Measurements from ENCODE around the gene DPM1. TPM values are rescaled to one million over a fixed set of nuclear protein-coding genes. Genes with fewer than 3 reads are reported as not detected.

The DPM1 gene
- polyA plus RNA-seq, 1 donor: 53.0 TPM

- WGBS (ENCODE audit: insufficient coverage, low lambda C conversion rate): no CpG with 5 or more reads among the region's 10 CpGs
- Histone ChIP-seq H3K27ac (ENCODE audit: low read length) (peak overlapping the region; percentile 68), H3K36me3 (ENCODE audit: control insufficient read depth, insufficient read depth, low read length) (no peaks in the 10 kb centered on the region), H3K4me3 (ENCODE audit: low read length) (no peak overlapping the region), H3K4me1 (ENCODE audit: control insufficient read depth, insufficient read depth, low read length) (peaks cover 17% of the 10 kb centered on the region), H3K9me3 (ENCODE audit: control insufficient read depth, low read depth, low read length) (no peaks in the 10 kb centered on the region), H3K27me3 (ENCODE audit: control insufficient read depth, insufficient read depth, low read length) (peaks cover 2% of the 10 kb centered on the region)
- peak; percentile 42 to 60 for DNase-seq
These were observed 38.9 kb upstream of the DPM1 start for GRCh38 chr20:50996901-50997865.

GRCh38 chr20:50995506-50995905 lies 37.2 kb upstream of the DPM1 start:
- Histone ChIP-seq H3K4me3 (ENCODE audit: low read length) (no peak overlapping the region), H3K27me3 (ENCODE audit: control insufficient read depth, insufficient read depth, low read length) (no peaks in the 10 kb centered on the region), H3K27ac (ENCODE audit: low read length) (no peak overlapping the region), H3K4me1 (ENCODE audit: control insufficient read depth, insufficient read depth, low read length) (peaks cover 17% of the 10 kb centered on the region), H3K36me3 (ENCODE audit: control insufficient read depth, insufficient read depth, low read length) (no peaks in the 10 kb centered on the region), H3K9me3 (ENCODE audit: control insufficient read depth, low read depth, low read length) (no peaks in the 10 kb centered on the region)
- no CpG with 5 or more reads among the region's 5 CpGs for WGBS (ENCODE audit: insufficient coverage, low lambda C conversion rate)
- no peak for DNase-seq

GRCh38 chr20:50993876-50994275 lies 35.5 kb upstream of the DPM1 start:
- WGBS (ENCODE audit: insufficient coverage, low lambda C conversion rate): 100% methylated on average over 3 of the region's 9 CpGs

GRCh38 chr20:50992733-50993457 lies 34.6 kb upstream of the DPM1 start:
- Histone ChIP-seq H3K9me3 (ENCODE audit: control insufficient read depth, low read depth, low read length) (no peaks in the 10 kb centered on the region), H3K4me3 (ENCODE audit: low read length) (no peak overlapping the region), H3K27me3 (ENCODE audit: control insufficient read depth, insufficient read depth, low read length) (no peaks in the 10 kb centered on the region), H3K36me3 (ENCODE audit: control insufficient read depth, insufficient read depth, low read length) (no peaks in the 10 kb centered on the region), H3K27ac (ENCODE audit: low read length) (peak overlapping the region; percentile 11), H3K4me1 (ENCODE audit: control insufficient read depth, insufficient read depth, low read length) (peaks cover 17% of the 10 kb centered on the region)
- DNase-seq: peak; percentile 87 to 91
- no CpG with 5 or more reads among the region's 13 CpGs for WGBS (ENCODE audit: insufficient coverage, low lambda C conversion rate)

More at GRCh38 chr20:50993876-50994275, 35.5 kb upstream of the DPM1 start:
- no peak for DNase-seq
- no peaks in the 10 kb centered on the region for H3K36me3 ChIP-seq (ENCODE audit: control insufficient read depth, insufficient read depth, low read length)
- H3K27ac ChIP-seq (ENCODE audit: low read length): no peak overlapping the region
- no peaks in the 10 kb centered on the region for H3K9me3 ChIP-seq (ENCODE audit: control insufficient read depth, low read depth, low read length)
- no peaks in the 10 kb centered on the region for H3K27me3 ChIP-seq (ENCODE audit: control insufficient read depth, insufficient read depth, low read length)
- no peak overlapping the region for H3K4me3 ChIP-seq (ENCODE audit: low read length)
- peaks cover 17% of the 10 kb centered on the region for H3K4me1 ChIP-seq (ENCODE audit: control insufficient read depth, insufficient read depth, low read length)

- Histone ChIP-seq H3K4me1 (ENCODE audit: control insufficient read depth, insufficient read depth, low read length) (peaks cover 13% of the 10 kb centered on the region), H3K27me3 (ENCODE audit: control insufficient read depth, insufficient read depth, low read length) (no peaks in the 10 kb centered on the region), H3K36me3 (ENCODE audit: control insufficient read depth, insufficient read depth, low read length) (no peaks in the 10 kb centered on the region), H3K4me3 (ENCODE audit: low read length) (no peak overlapping the region), H3K27ac (ENCODE audit: low read length) (no peak overlapping the region), H3K9me3 (ENCODE audit: control insufficient read depth, low read depth, low read length) (no peaks in the 10 kb centered on the region)
- WGBS (ENCODE audit: insufficient coverage, low lambda C conversion rate): 25% methylated on average over 1 of the region's 4 CpGs
- no peak for DNase-seq
These were observed 34.0 kb upstream of the DPM1 start for GRCh38 chr20:50992336-50992732.

GRCh38 chr20:50991076-50991475 lies 32.7 kb upstream of the DPM1 start:
- Histone ChIP-seq H3K4me1 (ENCODE audit: control insufficient read depth, insufficient read depth, low read length) (peaks cover 3% of the 10 kb centered on the region), H3K9me3 (ENCODE audit: control insufficient read depth, low read depth, low read length) (no peaks in the 10 kb centered on the region), H3K27me3 (ENCODE audit: control insufficient read depth, insufficient read depth, low read length) (no peaks in the 10 kb centered on the region), H3K36me3 (ENCODE audit: control insufficient read depth, insufficient read depth, low read length) (no peaks in the 10 kb centered on the region), H3K4me3 (ENCODE audit: low read length) (no peak overlapping the region), H3K27ac (ENCODE audit: low read length) (no peak overlapping the region)
- WGBS (ENCODE audit: insufficient coverage, low lambda C conversion rate): no CpG with 5 or more reads among the region's 3 CpGs
- no peak for DNase-seq

- H3K4me3 ChIP-seq (ENCODE audit: low read length): no peak overlapping the region
- no CpG with 5 or more reads among the region's 13 CpGs for WGBS (ENCODE audit: insufficient coverage, low lambda C conversion rate)
These were observed 29.3 kb upstream of the DPM1 start for GRCh38 chr20:50987493-50988210.

DNA sequence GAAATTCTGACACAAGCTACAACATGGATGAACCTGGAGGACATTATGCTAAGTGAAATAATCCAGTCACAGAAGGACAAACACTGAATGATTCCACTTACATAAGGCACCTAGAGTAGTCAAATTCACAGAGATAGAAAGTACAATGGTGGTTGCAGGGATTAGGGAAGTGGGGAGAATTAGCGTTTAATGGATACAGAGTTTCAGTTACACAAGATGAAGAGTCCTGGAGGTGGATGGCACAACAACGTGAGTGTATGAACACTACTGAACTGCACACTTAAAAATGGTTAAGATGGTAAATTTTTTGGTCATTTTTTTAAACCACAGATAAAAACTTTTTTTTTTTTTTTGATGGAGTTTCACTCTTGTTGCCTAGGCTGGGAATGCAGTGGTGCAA lies 25.0 kb upstream of the DPM1 start:
- peaks cover 5% of the 10 kb centered on the region for H3K27me3 ChIP-seq (ENCODE audit: control insufficient read depth, insufficient read depth, low read length)
- no peak for DNase-seq
- H3K4me3 ChIP-seq (ENCODE audit: low read length): no peak overlapping the region
- peaks cover 3% of the 10 kb centered on the region for H3K4me1 ChIP-seq (ENCODE audit: control insufficient read depth, insufficient read depth, low read length)
- H3K36me3 ChIP-seq (ENCODE audit: control insufficient read depth, insufficient read depth, low read length): no peaks in the 10 kb centered on the region
- 60% methylated on average over 1 of the region's 2 CpGs for WGBS (ENCODE audit: insufficient coverage, low lambda C conversion rate)
- no peak overlapping the region for H3K27ac ChIP-seq (ENCODE audit: low read length)
- no peaks in the 10 kb centered on the region for H3K9me3 ChIP-seq (ENCODE audit: control insufficient read depth, low read depth, low read length)

More at GRCh38 chr20:50987493-50988210, 29.3 kb upstream of the DPM1 start:
- peaks cover 5% of the 10 kb centered on the region for H3K4me1 ChIP-seq (ENCODE audit: control insufficient read depth, insufficient read depth, low read length)
- H3K27me3 ChIP-seq (ENCODE audit: control insufficient read depth, insufficient read depth, low read length): peaks cover 2% of the 10 kb centered on the region
- peak; percentile 69 for DNase-seq
- H3K9me3 ChIP-seq (ENCODE audit: control insufficient read depth, low read depth, low read length): no peaks in the 10 kb centered on the region
- no peaks in the 10 kb centered on the region for H3K36me3 ChIP-seq (ENCODE audit: control insufficient read depth, insufficient read depth, low read length)
- no peak overlapping the region for H3K27ac ChIP-seq (ENCODE audit: low read length)

DNA sequence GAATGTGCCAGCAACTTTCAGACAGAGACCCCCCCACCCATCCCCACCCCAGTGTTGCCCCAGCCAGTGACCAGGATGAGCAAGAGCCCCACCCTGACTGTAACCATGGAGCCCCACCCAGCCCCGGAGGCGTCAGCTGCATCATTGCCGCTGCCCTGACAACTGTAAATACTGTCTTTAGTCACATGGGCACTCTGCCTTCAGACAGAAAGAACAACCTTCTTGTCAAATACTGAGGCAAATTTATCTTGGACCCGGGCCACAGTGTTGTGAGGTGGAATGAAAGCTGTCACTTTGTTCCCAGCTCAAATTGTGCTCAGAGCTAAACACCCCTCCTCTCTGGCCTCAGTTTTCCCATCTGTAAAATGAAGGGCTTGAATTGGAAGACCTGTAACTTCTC lies 24.0 kb upstream of the DPM1 start:
- peaks cover 3% of the 10 kb centered on the region for H3K4me1 ChIP-seq (ENCODE audit: control insufficient read depth, insufficient read depth, low read length)
- no peak overlapping the region for H3K27ac ChIP-seq (ENCODE audit: low read length)
- peaks cover 12% of the 10 kb centered on the region for H3K27me3 ChIP-seq (ENCODE audit: control insufficient read depth, insufficient read depth, low read length)
- H3K9me3 ChIP-seq (ENCODE audit: control insufficient read depth, low read depth, low read length): no peaks in the 10 kb centered on the region
- no CpG with 5 or more reads among the region's 4 CpGs for WGBS (ENCODE audit: insufficient coverage, low lambda C conversion rate)
- DNase-seq: peak; percentile 48 to 67
- no peak overlapping the region for H3K4me3 ChIP-seq (ENCODE audit: low read length)
- H3K36me3 ChIP-seq (ENCODE audit: control insufficient read depth, insufficient read depth, low read length): no peaks in the 10 kb centered on the region

- Histone ChIP-seq H3K27me3 (ENCODE audit: control insufficient read depth, insufficient read depth, low read length) (peaks cover 16% of the 10 kb centered on the region), H3K4me1 (ENCODE audit: control insufficient read depth, insufficient read depth, low read length) (peaks cover 3% of the 10 kb centered on the region), H3K27ac (ENCODE audit: low read length) (no peak overlapping the region), H3K36me3 (ENCODE audit: control insufficient read depth, insufficient read depth, low read length) (no peaks in the 10 kb centered on the region), H3K4me3 (ENCODE audit: low read length) (no peak overlapping the region), H3K9me3 (ENCODE audit: control insufficient read depth, low read depth, low read length) (no peaks in the 10 kb centered on the region)
- WGBS (ENCODE audit: insufficient coverage, low lambda C conversion rate): no CpG with 5 or more reads among the region's 3 CpGs
- DNase-seq: no peak
These were observed 23.3 kb upstream of the DPM1 start for GRCh38 chr20:50981714-50982048.
